Fibroblast of lung (primary cell): ENCODE measurements around the gene LGI1.

Experiments
- CTCF ChIP-seq, 2 donors: IDR thresholded peaks in 1 of 2; conservative IDR thresholded peaks in 1 of 2; 1 replicate in 1 of 2; 2 replicates in 1 of 2; pipeline ENCODE4 v1.5.1; 2011 to 2012; ENCODE audit warnings: low read length in 2 of 2, control low read depth in 1 of 2, inconsistent platforms in 1 of 2, low read depth in 1 of 2, mild to moderate bottlenecking in 1 of 2
- EZH2 ChIP-seq: IDR thresholded peaks from 2 replicates; pipeline ENCODE4 v1.5.1; 2012; ENCODE audit warnings: low read length, control low read depth, mild to moderate bottlenecking; ENCODE audit errors: missing control alignments

GRCh38 chr10:93755443-93756116 lies 2.2 kb upstream of the LGI1 start:
- TF ChIP-seq EZH2, result no peak
- TF ChIP-seq CTCF (conservative IDR thresholded peaks at IDR 0.05 in 1 of 2, IDR thresholded peaks at IDR 0.05 in 1 of 2; ENCODE audit: low read depth in 1 of 2, low read length in 2 of 2), result no peak
